T-helper 1 cell treated with Interleukin-12 subunit alpha and Interleukin-12 subunit beta and Interleukin-4 antibody, amounts not matched to agents 30 ng/mL and 1 ng/mL, for 36 hours (primary cell): ENCODE results near the gene SLC22A1. TPM values are rescaled to one million over a fixed set of nuclear protein-coding genes. Genes with fewer than 3 reads are reported as not detected.
"Not testable (repeated sequence)": the region's sequence is repeated elsewhere in the genome, so short reads cannot be mapped to it uniquely, and the experiment has no call there.

ENCODE experiments used
- intact Hi-C: fragments of 100-400 bp; cut with micrococcal nuclease; formaldehyde crosslinking; loops from one replicate; pipeline ENCODE4 v1.15.1; 2024
- total RNA-seq: library from RNA; stranded (reverse); gene quantifications from 2 replicates; pipeline ENCODE4 v1.2.3, GENCODE V29; 2022

SLC22A1 gene
- total RNA-seq, 1 donor from 2014 or later = 4.0 TPM

DNA sequence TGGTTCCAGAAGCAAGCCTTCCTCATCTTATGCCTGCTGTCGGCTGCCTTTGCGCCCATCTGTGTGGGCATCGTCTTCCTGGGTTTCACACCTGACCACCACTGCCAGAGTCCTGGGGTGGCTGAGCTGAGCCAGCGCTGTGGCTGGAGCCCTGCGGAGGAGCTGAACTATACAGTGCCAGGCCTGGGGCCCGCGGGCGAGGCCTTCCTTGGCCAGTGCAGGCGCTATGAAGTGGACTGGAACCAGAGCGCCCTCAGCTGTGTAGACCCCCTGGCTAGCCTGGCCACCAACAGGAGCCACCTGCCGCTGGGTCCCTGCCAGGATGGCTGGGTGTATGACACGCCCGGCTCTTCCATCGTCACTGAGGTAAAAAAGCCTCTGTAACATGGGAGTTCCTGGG, 366 bp downstream of the SLC22A1 start:
- intact Hi-C loops = no loop called here

DNA sequence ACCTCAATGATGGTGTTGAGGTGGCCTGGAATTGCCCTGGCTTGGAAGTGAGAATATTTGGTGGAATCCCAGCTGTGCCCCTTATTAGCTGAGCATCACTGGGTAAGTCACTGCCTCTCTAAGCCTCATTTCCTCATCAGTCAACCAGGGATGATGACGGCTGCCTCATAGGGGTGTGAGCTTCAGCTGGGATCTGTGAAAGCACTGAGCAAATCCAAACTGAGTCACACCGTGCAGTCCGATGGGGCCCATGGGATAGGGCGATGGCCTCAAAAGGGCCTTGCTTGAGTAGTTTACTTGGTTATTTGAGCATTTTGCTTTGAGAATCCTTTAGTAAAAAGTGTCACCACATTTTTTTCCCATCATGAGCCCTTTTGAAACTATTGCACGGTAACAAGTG, 1.1 kb downstream of the SLC22A1 start:
- intact Hi-C loops = no loop called here

DNA sequence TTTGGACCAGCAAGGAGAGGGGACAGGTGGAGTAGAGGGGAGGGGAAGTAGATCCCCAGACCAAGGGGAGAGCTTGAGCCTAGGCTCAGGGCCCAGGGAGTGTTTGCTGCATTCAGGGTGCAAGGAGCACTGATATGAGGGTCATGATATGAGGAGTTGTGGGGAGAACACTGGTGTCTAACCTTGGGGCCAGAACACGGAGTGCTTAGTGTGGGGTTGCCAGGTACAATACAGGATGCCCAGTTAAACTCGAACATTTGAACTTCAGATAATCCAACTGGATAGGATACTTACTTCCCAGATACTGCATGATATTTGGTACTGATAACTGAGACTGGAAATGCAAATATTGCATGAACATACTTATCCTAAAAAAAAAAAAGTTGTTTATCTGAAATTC, 2.4 kb downstream of the SLC22A1 start:
- intact Hi-C loops = no loop called here

DNA sequence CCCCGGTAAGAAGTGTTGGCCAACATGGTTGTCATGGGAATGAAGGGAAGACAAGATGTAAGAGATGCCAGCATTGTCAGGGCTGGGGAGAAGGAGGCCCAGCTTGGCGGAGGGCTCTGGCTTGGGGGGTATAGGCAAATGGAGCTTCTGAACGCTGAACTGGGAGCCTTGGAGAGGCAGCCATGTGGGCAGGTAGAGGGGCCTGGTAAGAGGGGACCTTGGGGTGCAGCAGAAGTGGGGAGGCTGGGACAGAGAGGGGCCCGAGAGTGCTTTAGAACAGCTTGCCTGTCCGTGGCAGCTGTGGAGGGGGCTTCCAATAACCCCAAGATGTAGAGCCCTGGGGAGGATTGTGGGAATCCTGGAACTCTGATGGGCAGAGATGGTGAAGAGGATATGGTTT, 3.0 kb downstream of the SLC22A1 start:
- intact Hi-C loops = no loop called here

DNA sequence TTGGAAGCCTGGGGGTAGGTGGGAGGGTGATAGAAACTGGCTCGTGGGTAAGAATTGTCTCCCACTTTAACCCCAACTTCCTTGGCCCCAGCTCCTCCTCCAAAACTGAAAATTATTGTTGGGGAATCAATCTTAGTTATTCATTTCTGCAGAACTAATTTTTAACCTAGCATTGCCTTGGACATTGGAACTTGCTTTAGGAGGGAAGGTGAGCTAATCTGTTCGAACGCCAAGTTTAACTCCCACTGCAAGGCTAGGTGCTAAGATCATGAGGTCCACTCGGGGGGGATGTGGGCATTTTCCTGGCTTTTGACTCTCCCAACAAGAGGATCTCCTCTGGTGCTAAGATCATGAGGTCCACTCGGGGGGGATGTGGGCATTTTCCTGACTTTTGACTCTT, 3.5 kb downstream of the SLC22A1 start:
- intact Hi-C loops = not testable (repeated sequence)

DNA sequence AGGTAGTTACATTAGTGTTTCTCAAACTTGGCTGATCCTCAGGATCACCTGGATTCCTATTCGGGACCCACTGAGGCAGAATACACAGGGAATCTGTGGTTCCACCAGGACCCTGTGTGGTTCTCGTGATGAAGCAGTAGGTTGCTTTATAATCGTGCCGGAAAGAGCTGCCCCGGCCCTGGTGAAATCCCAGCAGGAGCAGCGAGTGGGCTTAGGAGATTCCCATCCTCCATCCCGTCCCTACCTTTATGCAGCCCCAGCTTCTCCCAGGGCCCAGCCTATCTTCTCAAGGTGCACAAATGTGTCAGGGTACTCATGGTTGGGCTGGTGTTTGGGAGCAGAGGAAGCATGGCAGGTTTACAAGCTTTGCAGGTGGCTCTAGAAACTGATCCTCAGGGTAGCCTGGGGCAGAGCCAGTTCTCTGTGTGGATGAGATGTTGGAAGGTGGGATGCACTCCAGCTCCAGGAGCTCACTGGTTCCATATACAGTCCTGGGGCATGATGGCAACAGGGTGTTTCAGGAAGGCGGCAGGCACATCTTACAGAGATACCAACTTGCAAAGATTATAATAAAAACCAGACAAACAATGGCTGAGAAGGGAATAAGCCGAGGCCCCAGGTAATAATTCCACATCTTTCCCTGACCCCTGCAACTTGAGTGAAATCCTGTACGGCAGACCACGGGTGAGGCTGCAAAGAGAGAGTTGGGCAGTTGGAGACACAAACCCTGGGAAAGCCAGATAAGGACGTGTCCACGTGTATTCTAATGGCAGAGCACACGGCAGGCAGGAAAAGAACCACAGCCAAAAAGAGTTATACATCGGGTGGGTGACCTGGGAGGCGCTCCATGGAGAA, 5.9 kb downstream of the SLC22A1 start:
- intact Hi-C loops = no loop called here

DNA sequence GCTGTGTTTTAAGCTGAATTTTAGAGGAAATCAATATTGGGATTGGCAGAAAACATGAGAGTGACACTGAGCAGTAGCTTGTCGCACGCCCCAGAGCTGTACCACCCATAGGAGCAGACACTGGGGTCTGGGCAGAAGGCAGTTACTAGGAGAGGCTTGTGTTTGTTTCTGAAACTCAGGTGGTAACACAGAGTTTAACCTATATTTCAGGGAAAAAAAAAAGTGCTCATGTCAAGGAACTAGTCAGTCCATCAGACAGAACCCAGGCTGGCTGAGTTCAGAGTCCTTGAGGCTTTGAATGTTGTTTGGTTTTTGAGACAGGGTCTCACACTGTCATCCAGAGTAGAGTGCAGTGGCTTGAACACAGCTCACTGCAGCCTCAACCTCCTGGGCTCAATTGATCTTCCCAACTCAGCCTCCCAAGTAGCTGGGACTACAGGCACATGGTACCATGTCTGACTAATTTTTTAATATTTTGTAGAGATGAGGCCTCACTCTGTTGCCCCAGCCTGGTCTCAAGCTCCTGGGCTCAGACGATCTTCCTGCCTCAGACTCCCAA, 6.6 kb downstream of the SLC22A1 start:
- intact Hi-C loops = no loop called here

DNA sequence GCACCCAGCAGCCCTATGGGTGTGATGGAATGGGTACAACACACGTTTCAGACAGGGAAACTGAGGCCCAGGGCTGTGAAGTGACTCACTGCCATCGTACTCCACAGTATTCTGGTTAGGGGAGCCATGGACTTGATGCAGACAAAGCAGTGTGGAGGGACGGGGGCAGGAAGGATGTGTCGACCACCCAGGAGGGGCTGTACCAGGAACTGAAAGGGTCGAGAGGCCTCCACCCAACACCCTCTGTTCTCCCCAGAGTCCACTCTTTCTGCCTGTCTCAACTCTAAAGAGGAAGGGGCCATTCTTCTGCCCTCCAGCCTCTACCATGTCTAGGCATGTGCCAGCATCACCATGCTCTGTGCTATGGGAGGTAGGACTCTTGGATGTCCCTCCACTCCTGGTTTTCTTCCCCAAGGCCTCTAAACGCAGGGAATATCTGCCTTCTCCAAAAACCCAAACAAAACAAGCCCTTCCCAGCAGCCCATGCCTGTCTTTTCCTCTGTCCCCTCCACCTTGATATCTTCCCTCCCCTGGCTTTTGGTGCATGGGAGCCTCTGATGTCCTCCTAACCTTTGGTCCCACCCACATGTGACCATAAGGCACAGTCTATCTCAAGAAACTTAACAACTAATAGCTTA, 7.4 kb downstream of the SLC22A1 start:
- intact Hi-C loops = no loop called here

GRCh38 chr6:160129881-160130615, 8.4 kb downstream of the SLC22A1 start:
- intact Hi-C loops = no loop called here

DNA sequence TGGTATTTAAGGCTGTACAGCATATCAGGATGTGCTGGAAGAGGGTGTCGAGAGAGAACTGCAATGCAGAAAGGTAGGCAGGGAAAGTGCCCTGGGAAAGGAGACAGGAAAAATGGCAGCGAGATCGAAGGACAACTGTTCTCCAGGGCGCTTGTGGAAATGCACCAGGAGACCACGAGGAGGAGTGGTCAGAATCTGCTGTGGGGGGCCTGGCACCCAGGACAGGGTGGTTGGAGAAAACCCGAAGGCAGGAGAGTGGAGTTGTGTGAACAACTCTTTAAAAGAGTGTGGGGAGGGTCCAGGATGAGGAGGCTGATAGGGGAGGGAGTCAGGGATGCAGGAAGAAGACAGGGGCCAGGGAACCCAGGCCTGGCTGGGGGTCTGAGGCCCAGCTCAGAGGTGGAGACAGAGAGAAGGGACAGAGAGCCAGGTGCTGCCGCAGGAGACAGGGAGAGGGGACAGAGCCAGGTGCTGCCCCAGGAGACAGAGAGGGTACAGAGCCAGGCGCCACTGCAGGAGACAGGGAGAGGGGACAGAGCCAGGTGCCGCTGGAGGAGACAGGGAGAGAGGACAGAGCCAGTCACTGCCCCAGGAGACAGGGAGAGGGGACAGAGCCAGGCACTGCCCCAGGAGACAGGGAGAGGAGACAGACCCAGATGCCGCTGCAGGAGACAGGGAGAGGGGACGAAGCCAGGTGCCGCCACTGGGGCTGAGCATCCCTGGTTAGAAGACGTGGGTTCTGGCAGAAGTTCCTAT, 9.3 kb downstream of the SLC22A1 start:
- intact Hi-C loops = no loop called here

DNA sequence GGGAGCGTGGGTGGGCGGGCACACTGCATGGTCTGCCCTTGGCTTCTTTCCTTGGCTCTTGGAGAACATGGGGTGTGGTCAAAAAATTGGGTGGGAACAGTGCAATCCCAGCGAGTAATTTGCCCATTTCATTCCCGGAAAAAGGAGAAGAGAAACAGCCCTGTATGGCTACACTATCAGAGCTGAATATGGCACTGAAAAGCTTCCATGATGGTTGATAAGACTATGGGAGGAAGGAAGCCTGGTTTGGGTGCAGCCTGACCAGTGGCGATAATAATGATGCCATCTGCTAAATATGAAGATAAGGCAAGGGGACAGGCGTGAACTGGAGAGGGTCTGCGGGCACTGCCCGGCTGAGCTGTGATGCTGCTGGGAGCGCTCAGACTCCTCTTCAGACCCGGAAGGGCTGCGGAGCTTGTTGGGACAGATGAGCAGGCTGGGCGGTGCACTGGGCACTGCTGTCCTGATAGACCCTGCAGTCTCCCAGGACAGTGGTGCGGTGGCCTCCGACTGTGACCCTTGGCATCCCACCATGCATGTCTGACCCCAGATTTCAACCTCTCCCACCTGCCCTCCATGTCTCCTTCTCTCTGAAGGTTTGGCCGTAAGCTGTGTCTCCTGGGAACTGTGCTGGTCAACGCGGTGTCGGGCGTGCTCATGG, 10.2 kb downstream of the SLC22A1 start:
- intact Hi-C loops = no loop called here

DNA sequence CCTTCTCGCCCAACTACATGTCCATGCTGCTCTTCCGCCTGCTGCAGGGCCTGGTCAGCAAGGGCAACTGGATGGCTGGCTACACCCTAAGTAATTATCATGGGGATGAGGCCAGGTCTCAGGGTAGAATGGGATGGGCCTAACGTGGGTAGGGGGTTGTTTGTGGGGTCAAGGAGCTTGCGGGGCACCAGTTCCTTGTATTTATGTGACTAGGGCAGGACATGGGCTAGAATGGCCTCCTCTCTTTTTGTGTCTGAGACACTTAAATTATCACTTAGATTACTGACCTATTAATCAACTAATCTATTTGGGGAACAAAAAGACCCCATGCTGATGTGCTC, 10.7 kb downstream of the SLC22A1 start:
- intact Hi-C loops = no loop called here

GRCh38 chr6:160132776-160133338, 11.2 kb downstream of the SLC22A1 start:
- intact Hi-C loops = no loop called here

DNA sequence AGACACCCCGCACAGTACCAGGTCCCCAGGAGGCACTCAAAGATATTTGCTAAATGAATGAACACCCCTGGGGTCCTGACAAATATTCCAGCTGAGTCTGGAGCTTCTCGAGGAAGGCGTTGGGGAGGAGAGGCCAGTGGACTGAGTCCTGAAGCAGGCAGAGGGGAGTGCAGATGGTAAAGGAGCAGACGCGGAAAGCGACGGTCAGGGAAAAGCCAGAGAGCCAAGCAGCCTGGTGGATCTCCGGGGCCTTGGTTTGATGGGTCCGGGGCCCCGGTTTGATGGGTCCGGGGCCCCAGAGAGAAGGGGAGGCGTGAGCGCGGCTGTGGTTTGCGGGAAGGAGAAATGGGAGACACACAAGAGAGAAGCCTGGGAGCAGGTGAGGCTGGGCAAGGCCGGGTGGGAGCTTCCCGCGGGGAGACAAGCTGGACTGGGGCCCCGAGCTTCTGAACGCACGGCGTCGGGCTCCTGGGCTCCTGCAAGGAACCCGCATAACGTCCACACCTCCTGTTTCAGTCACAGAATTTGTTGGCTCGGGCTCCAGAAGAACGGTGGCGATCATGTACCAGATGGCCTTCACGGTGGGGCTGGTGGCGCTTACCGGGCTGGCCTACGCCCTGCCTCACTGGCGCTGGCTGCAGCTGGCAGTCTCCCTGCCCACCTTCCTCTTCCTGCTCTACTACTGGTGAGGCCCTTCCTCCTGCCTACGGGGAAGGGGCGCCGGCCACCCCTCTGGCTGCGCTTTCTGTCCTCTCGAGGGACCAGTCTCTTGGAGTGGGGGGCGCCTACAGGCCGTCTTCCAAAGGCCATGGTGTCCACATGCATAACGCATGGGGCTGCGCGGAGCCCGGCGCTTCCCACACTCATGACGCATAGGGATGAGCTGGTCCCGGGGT, 12.1 kb downstream of the SLC22A1 start:
- intact Hi-C loops = no loop called here

DNA sequence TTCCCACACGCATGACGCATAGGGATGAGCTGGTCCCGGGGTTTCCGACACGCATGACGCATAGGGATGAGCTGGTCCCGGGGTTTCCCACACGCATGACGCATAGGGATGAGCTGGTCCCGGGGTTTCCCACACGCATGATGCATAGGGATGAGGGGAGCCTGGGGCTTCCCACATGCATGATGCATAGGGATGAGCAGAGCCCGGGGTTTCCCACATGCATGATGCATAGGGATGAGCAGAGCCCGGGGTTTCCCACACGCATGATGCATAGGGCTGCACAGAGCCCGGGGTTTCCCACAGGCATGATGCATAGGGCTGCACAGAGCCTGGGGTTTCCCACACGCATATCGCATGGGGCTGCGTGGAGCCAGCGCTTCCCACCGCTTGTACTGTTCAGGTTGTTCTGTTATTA, 12.7 kb downstream of the SLC22A1 start:
- intact Hi-C loops = not testable (repeated sequence)

DNA sequence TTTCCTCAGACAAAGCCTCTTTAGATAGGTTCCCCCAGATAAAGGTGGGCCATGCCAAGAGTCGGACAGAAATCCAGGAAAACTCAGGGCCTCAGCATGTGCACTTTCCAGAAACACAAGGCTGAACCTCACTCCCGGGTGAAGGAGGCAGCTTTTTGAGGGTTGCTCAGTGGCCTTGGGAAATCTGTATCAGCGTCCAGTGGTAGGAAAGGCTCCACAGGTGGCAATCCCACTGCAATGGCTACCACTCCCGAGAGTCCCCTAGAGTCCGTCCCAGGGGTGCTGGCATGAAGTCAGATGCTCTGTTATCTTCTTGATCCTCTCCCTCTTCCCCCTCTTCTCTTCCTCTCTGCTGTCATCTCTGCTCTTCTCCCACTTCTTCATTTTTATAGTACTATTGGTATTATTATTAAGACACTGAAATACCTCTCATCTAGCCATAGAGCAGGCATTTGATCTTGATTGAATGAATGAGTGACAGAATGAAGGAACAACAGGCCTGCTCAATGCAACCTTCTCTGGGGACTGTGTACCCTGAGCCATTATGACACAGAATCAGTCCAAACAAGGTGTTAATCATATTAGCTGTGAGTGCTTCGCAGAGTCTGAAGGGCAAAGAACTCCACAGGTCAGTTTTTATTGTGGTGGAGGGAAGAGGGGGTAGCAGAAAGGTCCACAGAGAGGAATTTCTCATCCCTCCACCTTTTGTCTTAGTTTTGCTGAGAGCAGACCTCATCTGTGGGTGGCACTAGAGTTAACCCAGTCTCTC, 13.3 kb downstream of the SLC22A1 start:
- intact Hi-C loops = no loop called here

- intact Hi-C loops = no loop called here
Measured at GRCh38 chr6:160135907-160136655, 14.5 kb downstream of the SLC22A1 start.
